Hypothalamus (tissue), 51 donors: ENCODE data around the gene DNAJB2.
"Not testable (repeated sequence)": the region's sequence is repeated elsewhere in the genome, so short reads cannot be mapped to it uniquely, and the experiment has no call there.

ENCODE experiments used
- DNase-seq, 51 donors: peaks; one replicate each; lab custom pipeline; 2025; lab: John Stamatoyannopoulos, UW

Gene DNAJB2

DNA sequence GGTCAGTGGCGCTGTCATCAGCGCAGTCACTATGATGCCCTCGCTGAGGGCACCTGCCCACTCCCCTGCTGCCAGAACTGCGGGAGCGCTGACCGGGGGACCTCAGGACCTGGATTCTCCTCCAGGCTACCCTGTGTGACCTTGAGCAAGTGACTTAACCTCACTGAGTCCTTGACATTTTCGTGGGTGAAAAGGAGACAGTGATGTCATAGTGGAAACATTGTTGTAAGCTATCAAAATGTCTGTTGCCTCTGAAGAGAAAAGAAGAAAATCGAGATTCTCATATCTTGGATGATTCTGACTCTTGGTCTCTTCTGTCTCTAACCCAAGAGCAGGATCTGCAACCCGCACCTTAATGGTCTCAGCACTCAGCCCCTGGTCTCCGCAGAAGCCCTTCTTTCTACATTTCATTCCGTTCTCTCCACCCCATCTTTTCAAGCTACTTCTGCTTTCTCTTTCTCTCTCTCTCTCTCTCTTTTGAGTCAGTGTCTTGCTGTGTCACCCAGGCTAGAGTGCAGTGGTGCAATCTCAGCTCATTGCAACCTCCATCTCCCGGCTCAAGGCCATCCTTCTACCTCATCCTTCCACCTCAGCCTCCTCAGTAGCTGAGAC, 24.5 kb upstream of the DNAJB2 start:
- DNase-seq = peak in 1 of 51 donors; percentile 44

DNA sequence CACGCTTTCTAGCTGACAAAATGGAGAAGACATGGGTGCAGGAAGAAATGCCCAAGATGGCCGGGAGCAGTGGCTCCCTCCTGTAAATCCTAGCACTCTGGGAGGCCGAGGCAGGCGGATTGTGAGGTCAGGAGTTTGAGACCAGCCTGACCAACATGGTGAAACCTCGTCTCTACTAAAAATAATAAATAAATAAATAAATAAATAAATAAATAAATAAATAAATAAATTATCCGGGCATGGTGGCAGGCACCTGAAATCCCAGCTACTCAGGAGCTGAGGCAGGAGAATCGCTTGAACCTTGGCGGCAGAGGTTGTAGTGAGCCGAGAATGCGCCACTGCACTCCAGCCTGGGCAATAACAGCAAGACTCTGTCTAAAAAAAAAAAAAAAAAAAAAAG, 20.2 kb upstream of the DNAJB2 start:
- not testable (repeated sequence) for DNase-seq

DNA sequence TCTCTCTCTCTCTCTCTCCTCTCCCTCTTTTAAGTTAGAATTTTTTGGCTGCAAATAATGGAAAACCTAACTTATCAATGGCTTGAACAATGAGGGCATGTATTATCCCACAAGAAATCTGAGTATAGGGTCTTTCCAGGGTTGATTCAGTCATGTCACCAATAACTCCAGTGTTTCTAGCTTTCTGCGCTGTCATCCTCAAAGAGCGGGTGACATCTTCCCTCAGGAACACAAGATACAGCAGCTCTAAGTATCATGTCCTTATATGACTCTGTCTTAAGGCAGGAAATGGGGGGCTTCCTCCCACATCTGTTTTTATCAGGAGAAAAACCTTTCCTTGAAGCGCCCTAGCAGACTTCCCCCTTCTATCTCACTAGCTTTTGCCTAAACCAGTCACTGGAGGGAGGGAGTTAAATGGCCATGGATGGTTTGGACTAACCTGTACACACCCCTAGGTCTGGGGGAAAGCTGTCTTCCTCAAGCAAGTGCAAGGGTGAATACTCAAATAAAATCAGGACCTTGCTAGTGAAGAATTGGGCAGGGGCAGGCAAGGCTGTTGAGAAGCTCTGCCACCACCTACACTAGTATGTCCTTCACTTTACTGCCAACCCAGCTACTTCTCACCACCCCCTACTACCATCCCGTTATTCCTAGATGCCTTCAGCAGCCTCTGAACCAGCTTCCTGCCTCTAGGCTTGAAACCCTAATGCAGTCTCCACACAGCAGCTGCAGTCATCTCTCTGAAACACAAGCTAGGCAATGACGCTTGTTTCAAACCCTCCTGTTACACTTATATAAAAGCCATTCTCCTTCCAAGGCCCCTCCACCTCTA, 17.9 kb upstream of the DNAJB2 start:
- DNase-seq = no peak

DNA sequence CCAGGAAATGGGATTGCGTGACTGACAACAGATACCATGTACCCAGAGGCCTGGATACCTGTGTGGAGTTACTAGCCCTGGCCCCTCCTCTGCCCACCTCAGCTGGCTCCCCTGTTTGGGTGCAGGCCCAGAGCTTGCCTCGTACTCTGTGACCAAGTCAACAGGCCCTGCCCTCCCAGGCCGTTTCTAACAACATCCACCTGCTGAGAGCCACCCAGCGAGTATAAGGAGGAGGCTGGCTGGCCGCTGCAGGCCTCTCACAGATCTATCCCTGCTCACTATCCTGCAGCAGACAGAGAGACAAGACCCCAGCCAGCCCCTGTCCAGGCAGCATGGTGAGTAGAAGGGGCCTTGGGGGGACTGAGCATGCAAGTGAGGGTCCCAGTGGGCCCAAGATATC, 12.9 kb upstream of the DNAJB2 start:
- no peak for DNase-seq

DNA sequence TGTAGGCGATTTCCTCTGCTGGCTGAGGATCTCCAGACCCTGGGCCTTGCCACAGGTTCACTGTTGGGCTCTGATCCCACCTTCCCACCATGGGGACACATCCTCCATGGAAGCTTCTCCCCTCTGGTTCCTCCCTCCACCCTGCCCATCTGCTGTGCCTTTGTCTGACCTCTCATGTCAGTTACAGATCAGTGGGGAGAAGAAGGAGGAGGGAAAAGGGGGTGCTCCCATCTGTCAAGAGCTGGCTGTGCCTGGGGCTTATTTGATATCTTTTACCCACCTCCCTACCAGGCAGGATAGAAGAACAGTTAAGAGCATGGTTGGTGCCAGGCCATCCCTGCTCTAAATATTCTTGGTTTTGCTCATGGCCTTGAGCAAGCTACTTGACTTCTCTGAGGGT, 12.3 kb upstream of the DNAJB2 start:
- DNase-seq = no peak

DNA sequence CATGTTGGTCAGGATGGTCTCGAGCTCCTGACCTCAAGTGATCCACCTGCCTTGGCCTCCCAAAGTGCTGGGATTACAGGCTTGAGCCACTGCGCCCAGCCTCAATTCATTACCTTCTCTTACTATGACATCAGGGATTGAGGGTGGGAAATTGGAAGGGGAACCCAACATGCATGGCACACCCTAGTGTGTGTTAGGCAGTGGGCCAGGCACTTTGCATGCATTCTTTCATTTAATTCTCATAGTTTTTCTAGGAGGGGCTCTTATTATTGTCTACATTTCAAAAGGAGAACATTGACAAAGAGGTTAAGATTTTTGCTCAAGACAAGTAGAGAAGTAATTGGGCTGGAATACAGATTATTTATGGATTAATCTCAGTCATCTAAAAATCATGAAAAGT, 10.9 kb upstream of the DNAJB2 start:
- DNase-seq = no peak

DNA sequence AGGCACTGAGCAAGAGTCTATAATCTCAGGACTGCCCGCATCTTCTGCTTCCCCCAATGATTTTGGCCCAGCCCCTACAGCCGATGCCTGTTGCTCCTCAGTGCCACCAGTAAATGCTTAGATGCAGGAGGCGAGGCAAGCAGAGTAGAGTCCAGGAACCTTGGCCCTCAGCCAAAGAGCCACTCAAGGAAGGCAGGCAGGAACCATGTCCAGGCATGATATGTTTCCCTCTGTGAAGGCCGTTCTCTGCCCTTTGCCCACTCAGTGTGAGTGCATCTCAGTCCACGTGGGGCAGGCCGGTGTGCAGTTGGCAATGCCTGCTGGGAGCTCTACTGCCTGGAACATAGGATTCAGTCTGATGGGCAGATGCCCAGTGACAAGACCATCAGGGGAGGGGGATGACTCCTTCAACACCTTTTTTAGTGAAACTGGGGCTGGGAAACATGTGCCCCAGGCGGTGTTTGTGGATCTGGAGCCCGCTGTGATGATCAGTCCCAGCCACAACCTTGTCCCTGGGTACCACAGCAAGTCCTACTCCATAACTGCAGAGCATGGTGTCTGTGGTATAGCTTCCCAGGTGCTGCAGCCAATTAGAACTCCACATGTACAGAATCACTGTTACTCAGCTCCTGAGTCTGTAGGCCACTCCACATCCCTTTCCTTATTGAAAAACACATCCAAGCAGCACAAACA, 9.7 kb upstream of the DNAJB2 start:
- DNase-seq = no peak

DNA sequence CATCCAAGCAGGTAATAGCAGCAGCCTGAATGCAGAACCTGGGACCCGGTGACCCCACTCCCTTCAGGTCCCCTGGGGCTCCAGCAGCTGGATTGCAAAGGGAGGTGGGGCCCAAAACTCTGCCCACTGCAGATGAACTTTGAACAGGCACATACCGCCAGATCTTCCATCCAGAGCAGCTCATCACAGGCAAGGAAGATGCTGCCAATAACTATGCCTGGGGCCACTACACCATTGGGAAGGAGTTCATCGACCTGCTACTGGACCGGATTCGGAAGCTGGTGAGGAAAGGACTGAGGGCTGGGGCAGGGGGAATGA, 9.2 kb upstream of the DNAJB2 start:
- DNase-seq = no peak

DNA sequence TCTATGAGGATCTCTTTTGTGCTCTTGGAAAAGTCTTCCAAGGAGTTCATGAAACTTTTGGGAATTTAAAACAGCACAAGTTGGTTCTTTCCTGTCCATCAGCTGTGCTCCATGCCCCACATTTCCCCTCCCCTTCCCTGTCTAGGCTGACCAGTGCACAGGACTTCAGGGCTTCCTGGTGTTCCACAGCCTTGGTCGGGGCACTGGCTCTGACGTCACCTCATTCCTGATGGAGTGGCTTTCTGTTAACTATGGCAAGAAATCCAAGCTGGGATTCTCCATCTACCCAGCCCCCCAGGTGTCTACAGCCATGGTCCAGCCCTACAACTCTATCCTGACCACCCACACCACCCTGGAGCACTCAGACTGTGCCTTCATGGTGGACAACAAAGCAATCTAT, 8.1 kb upstream of the DNAJB2 start:
- no peak for DNase-seq

DNA sequence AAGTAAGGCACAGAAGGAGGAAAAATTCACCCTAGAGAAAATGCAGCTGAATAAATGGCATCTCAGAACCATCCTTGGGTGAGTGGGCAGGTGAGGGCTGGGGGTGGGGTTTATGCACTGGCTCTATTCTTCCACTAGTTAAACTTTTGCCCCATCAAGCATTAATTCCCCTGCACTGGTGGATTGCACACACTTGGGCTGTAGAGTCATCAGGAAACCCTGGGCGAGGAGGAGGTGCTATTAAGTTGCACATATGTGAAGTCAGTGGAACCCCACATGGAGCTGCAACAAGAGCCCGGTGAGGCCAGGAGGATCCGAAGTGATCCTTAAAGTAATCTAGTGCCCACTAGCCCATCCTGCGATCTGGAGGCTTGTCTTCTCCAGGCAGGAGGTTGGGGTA, 6.8 kb upstream of the DNAJB2 start:
- no peak for DNase-seq

DNA sequence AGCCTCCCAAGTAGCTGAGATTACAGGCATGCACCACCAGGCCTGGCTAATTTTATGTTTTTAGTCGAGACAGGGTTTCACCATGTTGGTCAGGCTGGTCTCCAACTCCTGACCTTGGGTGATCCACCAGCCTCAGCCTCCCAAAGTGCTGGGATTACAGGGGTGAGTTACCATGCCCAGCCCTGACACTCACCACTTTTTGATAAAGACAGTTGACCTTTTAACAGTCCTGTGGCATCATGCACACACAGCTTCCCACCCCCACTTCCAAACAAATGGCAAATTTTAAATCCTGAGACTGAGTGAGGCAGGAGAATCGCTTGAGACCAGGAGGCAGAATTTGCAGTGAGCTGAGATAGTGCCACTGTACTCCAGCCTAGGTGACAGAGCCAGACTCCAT, 6.2 kb upstream of the DNAJB2 start:
- no peak for DNase-seq

DNA sequence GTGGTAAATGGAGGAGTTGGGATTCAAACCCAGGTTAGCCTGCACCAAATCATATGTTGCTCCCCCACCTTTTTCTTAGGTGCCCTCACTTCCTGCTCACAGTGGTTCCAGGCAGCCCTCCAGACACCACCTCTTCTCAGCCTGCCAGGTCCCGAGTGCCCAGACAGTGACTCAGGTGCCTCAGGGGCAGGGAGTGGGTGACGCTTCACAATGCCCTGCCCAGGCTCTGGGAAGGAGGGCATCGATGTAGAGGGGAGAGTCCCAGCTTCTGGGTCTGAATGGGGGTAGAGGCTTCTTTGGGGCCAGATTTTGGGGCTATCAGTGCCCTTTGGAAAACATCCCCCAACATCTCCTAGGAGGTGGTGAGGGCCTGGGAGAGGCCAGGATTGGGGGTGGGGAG, 5.2 kb upstream of the DNAJB2 start:
- DNase-seq = no peak

DNA sequence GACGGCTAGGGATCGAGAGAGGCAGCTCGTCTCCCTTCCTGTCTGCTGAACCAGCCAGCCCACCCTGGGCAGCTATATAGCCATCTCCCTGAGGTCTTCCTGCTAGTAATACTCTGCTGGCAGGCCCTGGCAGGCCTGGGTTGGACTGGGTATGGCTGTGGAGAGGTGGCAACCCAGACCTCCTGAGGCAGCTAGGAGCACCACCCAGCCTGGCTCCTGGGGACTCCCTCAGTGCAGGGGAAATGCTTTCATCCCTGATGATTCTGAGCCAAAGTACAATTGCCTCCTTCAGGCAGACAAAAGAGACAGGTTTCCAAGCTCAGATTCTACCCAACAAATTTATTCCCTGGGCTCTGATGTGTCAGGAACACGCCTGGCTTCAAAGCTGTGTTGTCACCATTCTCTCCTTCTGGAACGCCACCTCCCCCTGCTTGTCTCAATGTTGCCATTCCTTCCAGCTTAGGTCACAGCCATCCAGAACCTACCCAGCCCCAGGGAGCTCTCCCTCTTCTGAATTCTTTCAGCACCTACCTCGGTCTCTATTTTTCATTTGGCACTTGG, 4.7 kb upstream of the DNAJB2 start:
- no peak for DNase-seq

DNA sequence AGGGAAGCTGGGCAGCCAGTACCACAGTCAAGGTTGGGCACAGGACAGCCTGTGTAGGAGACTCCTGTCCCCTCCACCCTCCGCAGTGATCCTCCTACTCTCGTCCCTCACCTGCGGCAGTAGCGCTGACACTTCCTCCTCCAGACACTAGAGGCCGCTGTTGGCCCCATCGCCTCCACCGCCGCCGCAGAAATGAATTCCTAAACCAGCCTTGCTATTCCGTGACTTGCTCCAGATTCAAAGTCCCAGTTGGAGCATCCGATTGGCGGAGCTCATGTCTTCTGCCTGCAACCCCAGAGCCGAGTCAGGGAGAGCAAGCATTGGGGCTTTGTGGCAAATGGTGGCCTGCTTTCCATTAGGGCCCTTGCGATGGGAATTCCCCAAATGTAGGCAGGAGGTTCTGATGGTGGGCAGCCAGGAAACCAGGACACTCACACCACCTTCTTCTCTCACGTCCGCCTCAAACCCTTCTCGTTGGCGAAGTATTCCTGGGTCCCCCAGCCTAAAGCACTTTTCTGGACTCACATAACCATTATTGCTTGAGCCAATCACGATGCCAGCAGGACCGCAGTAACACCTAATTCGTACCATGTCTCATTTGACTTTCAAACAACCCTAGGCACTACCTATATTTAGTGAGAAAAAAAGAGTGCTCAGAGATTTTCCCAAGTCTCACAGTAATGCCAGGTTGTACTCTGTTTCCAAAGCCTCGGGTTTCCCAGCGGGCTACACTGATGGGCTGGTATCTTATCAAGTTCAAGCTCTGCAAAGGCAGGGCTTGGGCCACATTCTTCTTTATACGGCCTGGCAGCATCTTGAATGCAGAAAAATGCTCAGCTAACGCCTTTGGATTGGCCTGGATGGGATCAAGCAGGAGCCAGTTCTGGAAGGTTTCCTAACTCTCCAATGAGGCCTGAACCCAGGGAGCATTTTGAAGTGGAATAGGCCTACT, 1.2 kb upstream of the DNAJB2 start:
- DNase-seq = peak in 49 of 51 donors; percentile 29 to 91 (median 67)

DNA sequence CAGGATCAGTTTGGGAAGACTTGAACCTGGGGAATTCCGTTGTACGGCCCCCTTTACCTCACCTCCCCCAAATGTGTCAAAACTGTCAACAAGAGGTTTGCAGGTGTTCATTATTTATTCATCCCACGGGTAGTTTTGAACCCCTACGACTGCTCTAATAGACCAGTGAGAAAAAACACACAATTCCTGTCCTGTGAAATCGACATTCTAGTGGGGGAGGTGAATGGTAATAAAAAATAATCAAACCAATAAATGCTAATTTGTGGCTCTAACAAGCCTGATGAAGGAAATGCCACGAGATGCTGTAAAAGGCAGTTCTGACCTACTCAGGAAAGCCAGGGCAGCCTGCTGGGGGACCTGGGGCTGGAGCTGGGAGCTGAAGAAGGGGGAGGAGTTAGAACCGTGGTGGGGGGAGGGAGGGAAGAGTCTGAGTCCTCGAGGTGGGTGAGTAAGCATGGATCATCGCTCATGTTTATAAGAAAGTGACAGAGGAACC, 463 bp upstream of the DNAJB2 start:
- no peak for DNase-seq

DNA sequence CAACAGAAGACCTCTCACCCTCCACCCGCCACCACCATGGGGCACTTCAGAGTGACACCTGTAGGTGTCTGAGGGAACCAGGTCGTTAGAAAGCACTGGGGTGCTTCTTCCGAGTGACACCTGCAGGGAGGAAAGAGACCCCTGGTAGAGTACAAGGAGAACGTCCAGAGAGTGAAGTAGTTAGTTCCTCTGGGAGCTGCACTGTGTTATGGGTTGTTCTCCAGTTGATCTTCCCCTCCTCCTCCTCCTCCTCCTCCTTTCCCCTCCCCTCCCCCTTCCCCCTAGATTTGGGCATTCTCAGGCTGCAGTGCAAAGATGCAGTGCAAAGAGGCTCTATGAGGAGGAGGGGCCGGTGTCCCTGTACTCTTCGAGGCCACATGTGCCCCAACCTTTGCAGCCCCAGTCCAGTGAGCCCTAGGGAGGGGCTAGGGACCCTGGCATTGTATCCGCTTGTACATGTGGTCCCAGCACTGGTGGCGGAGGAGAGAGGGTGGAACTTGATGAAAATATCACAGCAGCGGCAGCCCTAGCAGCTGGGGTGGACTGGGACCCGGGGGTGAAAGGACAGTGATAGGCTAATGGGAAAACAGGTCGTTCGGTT, 850 bp downstream of the DNAJB2 start:
- DNase-seq = peak in 2 of 51 donors; percentile 44 to 66

DNA sequence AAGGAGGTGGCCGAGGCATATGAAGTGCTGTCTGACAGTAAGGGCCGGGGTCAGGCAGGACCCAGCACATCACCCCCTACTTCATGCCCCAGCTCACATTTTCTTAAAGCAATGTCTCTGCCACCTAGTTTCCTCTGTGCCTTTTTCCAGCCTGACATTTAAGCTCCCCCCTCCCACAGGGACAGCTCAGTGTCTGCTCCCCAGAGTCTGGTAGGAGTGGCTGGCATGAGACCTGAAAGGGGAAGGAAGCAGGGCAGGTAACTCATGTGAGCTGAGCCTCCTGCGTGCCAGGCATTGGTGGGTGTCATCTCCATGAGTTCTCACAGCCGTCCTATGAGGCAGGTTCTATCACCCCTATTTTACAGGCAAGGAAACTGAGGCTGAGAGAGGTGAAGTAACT, 1.5 kb downstream of the DNAJB2 start:
- peak in 2 of 51 donors; percentile 40 to 53 for DNase-seq

DNA sequence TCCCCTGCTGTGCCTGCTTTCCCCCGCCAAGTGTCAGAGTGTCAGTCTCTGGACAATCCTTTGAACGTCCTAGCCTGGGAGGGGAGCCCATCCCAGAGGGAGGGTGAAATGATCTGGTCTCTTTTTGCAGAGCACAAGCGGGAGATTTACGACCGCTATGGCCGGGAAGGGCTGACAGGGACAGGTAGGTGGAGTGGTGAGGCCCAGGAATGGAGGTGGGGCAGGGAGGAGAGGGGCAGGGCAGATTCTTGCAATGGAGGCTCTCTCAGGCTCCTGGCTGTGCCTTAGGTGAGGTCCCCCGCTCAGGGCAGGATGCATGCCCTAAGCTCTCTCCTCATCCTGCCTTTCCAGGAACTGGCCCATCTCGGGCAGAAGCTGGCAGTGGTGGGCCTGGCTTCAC, 2.4 kb downstream of the DNAJB2 start:
- DNase-seq = peak in 1 of 51 donors; percentile 22

DNA sequence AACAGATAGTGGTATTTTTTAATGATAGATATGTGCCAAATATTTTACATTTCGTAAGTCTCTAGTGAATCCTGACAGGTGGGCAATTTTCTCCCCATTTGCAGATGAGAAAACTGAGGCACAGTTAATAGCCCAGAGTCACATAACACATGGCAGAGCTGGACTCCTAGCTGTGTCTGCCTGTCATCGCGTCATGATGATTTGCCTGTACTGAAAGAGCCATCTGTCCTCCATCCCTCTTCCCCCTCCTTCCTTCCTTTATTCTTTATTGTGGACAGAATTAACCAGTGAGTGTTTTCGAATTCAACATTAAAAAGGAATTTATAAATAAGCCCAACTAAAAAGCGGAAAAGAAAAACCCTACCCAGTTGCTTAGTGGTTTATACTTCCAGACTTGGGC, 3.2 kb downstream of the DNAJB2 start:
- peak in 18 of 51 donors; percentile 5 to 71 (median 44) for DNase-seq
